Coronary artery (tissue), 2 donors: ENCODE results near the gene NDC1.

Source experiments
- DNase-seq: peaks from one replicate; pipeline ENCODE4 v3.0.0-alpha.2; 2017; ENCODE audit warnings: low spot score
- H3K27ac ChIP-seq, 2 donors: fragments of 200-600 bp; sonication (generic); one replicate each; pipeline ENCODE4 v1.5.1; 2016 to 2019
- H3K4me3 ChIP-seq: fragments of 200-600 bp; sonication (generic); 2 replicates; pipeline ENCODE4 v1.5.1; 2016; ENCODE audit warnings: mild to moderate bottlenecking, moderate library complexity
- CTCF ChIP-seq: fragments of 200-600 bp; sonication (generic); IDR thresholded peaks from one replicate; pipeline ENCODE4 v1.5.1; 2019; ENCODE audit warnings: antibody characterized with exemption

NDC1 gene

GRCh38 chr1:53715478-53715877 lies 122.6 kb downstream of the NDC1 start:
- Histone ChIP-seq H3K4me3 (no peak overlapping the region), H3K27ac (no peak overlapping the region)
- DNase-seq: no peak
- no peak for TF ChIP-seq CTCF
